Kidney (tissue), 14 donors: ENCODE data around the gene PPP1R16B. TPM values are rescaled to one million over a fixed set of nuclear protein-coding genes. Genes with fewer than 3 reads are reported as not detected.

Experiments used
- DNase-seq, 5 donors: peaks; one replicate each; pipeline ENCODE4 v3.0.0-alpha.2; 2013 to 2020
- FAIRE-seq: peaks from 2 replicates; lab custom pipeline; 2012; peaks lifted over from hg19 to GRCh38; lab: Jason Lieb, UNC
- H3K27ac ChIP-seq, 2 donors: one replicate each; pipeline ENCODE4 v1.7.0; 2013; ENCODE audit warnings: low read depth in 2 of 2, low read length in 2 of 2, inconsistent platforms in 1 of 2
- H3K27me3 ChIP-seq: one replicate; pipeline ENCODE4 v1.7.1; 2013; ENCODE audit warnings: low read length, inconsistent platforms; ENCODE audit not compliant: control insufficient read depth, insufficient read depth
- H3K36me3 ChIP-seq, 3 donors: one replicate each; pipeline versions ENCODE4 v1.7.0 to v1.7.1; 2013; ENCODE audit warnings: low read length in 3 of 3, control low read depth in 1 of 3, inconsistent platforms in 1 of 3; ENCODE audit not compliant: insufficient read depth in 3 of 3, control insufficient read depth in 2 of 3
- H3K4me1 ChIP-seq, 3 donors: one replicate each; pipeline versions ENCODE4 v1.7.0 to v1.7.1; 2013; ENCODE audit warnings: low read length in 3 of 3, inconsistent platforms in 1 of 3, low read depth in 1 of 3; ENCODE audit not compliant: control insufficient read depth in 2 of 3, insufficient read depth in 2 of 3
- H3K4me3 ChIP-seq, 3 donors: one replicate each; pipeline versions ENCODE4 v1.7.0 to v1.8.1; 2013; ENCODE audit warnings: low read length in 3 of 3, control low read depth in 1 of 3, inconsistent platforms in 1 of 3
- H3K9ac ChIP-seq, 3 donors: one replicate each; pipeline versions ENCODE4 v1.7.0 to v1.7.1; 2013; ENCODE audit warnings: low read length in 3 of 3, control low read depth in 1 of 3, inconsistent platforms in 1 of 3
- H3K9me3 ChIP-seq, 3 donors: one replicate each; pipeline versions ENCODE4 v1.7.0 to v1.7.1; 2013; ENCODE audit warnings: low read length in 3 of 3, control low read depth in 1 of 3, inconsistent platforms in 1 of 3; ENCODE audit not compliant: control insufficient read depth in 2 of 3, insufficient read depth in 1 of 3
- CTCF ChIP-seq: IDR thresholded peaks from 3 replicates; pipeline ENCODE4 v1.5.1; 2012; ENCODE audit warnings: mild to moderate bottlenecking, moderate library complexity, borderline replicate concordance; ENCODE audit not compliant: insufficient read depth; ENCODE audit errors: extremely low read depth
- intact Hi-C: fragments of 100-400 bp; cut with DNase I; formaldehyde crosslinking; loops from one replicate; pipeline ENCODE4 v1.11.1; 2022
- polyA plus RNA-seq: library from polyadenylated mRNA; stranded (reverse); fragments of 350-450 nt; fragmentation: Illumina TruSeq; extraction: RNeasy Lipid Tissue Mini Kit (QIAGEN cat#74804); gene quantifications from one replicate; pipeline ENCODE4 v1.2.3, GENCODE V29; 2014; ENCODE audit warnings: low read depth, low replicate concordance; ENCODE audit not compliant: insufficient read depth
- total RNA-seq: library from RNA; stranded (reverse); fragmentation: NEBNext Ultra II Directional; extraction: Animal tissue kit (Norgen Biotek cat#: 25700); gene quantifications from one replicate; pipeline ENCODE4 v1.2.1, GENCODE V29; 2021
- donor health status: control.
- donor health status: control.
- donor health status: control.
- donor health status: control.
- donor health status: control.
- donor health status: DM: yes; HTN: yes; CAD: no.
- donor health status: Normal renal cell carcinoma (clear cell type).

The PPP1R16B gene
- total and polyA plus RNA-seq, 2 donors from 2014 or later = 11.5 to 29.4 TPM

GRCh38 chr20:38770546-38770945 lies 35.0 kb upstream of the PPP1R16B start:
- Histone ChIP-seq H3K4me3 (no peak overlapping the region), H3K4me1 (no peaks in the 10 kb centered on the region), H3K27ac (no peak overlapping the region), H3K9ac (no peak overlapping the region), H3K27me3 (no peaks in the 10 kb centered on the region), H3K9me3 (no peaks in the 10 kb centered on the region), H3K36me3 (peaks cover 6 to 23% (median 14%) of the 10 kb centered on the region in 3 donors)
- TF ChIP-seq CTCF = no peak
- intact Hi-C loops = no loop called here
- FAIRE-seq (no peak), DNase-seq (no peak)

- no peaks in the 10 kb centered on the region for H3K4me1 ChIP-seq
- FAIRE-seq = no peak
- H3K27me3 ChIP-seq = no peaks in the 10 kb centered on the region
- H3K9ac ChIP-seq = no peak overlapping the region
- no peak for TF ChIP-seq CTCF
- no peak overlapping the region for H3K27ac ChIP-seq
- H3K36me3 ChIP-seq = peaks cover 4 to 21% (median 14%) of the 10 kb centered on the region in 3 donors
- no peaks in the 10 kb centered on the region for H3K9me3 ChIP-seq
- H3K4me3 ChIP-seq = no peak overlapping the region
- no peak for DNase-seq
- intact Hi-C loops = no loop called here
These were observed 34.5 kb upstream of the PPP1R16B start for GRCh38 chr20:38770970-38771369.

GRCh38 chr20:38771621-38772020 lies 33.9 kb upstream of the PPP1R16B start:
- Histone ChIP-seq H3K27ac (no peak overlapping the region), H3K36me3 (peaks cover 4 to 21% (median 14%) of the 10 kb centered on the region in 3 donors), H3K27me3 (no peaks in the 10 kb centered on the region), H3K4me3 (no peak overlapping the region), H3K4me1 (no peaks in the 10 kb centered on the region), H3K9ac (no peak overlapping the region), H3K9me3 (no peaks in the 10 kb centered on the region)
- TF ChIP-seq CTCF = no peak
- intact Hi-C loops = no loop called here
- DNase-seq = no peak
- FAIRE-seq = no peak

GRCh38 chr20:38774167-38774566 lies 31.3 kb upstream of the PPP1R16B start:
- Histone ChIP-seq H3K9ac (no peak overlapping the region), H3K4me3 (no peak overlapping the region), H3K27me3 (no peaks in the 10 kb centered on the region), H3K27ac (no peak overlapping the region), H3K9me3 (no peaks in the 10 kb centered on the region), H3K4me1 (no peaks in the 10 kb centered on the region), H3K36me3 (peaks cover 4 to 13% (median 7%) of the 10 kb centered on the region in 3 donors)
- FAIRE-seq = no peak
- DNase-seq = no peak
- intact Hi-C loops = no loop called here
- no peak for TF ChIP-seq CTCF
